ENCODE data around the gene DNAJC3.
A peak's percentile ranks its signal among the peaks of the same experiment; 100 is the strongest.

DNA sequence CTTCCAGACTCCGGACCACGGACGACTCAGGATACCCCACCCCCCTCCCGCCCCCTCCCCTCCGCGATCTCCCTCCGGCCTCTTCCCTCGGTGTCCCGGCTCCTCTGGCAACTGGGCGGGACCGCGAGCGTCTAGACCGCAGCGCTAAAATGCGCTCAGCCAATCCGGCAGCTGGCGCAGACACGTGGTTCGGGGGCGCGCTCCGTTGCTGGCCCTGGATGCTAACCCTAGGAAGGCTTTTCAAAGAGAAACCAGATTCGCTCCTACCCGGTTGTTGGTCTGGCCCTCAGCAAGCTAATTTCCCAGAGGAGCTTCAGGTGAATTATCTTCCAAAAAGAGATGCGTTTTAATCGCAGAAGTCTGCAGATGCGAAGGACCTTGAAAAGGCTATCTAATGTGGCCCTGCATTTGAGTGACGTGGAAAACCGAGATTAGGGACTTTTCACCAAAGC is 32.3 kb upstream of the DNAJC3 start, which contains the start of gene DZIP1:
- TF ChIP-seq, protein P1, sequence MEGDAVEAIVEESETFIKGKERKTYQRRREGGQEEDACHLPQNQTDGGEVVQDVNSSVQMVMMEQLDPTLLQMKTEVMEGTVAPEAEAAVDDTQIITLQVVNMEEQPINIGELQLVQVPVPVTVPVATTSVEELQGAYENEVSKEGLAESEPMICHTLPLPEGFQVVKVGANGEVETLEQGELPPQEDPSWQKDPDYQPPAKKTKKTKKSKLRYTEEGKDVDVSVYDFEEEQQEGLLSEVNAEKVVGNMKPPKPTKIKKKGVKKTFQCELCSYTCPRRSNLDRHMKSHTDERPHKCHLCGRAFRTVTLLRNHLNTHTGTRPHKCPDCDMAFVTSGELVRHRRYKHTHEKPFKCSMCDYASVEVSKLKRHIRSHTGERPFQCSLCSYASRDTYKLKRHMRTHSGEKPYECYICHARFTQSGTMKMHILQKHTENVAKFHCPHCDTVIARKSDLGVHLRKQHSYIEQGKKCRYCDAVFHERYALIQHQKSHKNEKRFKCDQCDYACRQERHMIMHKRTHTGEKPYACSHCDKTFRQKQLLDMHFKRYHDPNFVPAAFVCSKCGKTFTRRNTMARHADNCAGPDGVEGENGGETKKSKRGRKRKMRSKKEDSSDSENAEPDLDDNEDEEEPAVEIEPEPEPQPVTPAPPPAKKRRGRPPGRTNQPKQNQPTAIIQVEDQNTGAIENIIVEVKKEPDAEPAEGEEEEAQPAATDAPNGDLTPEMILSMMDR (IDR thresholded peaks at IDR 0.05), result no peak
- TF ChIP-seq POLR2A (IDR thresholded peaks at IDR 0.05), result peak in 1 of 2 donors; percentile 12
- peak; percentile 51 for TF ChIP-seq POLR2AphosphoS5 (IDR thresholded peaks at IDR 0.05)
